ENCODE data around the gene NUDT16L1. TPM values are rescaled to one million over a fixed set of nuclear protein-coding genes. Genes with fewer than 3 reads are reported as not detected.
A peak's percentile ranks its signal among the peaks of the same experiment; 100 is the strongest.

The NUDT16L1 gene
- total and polyA plus RNA-seq, 2 of the 4 experiments (the other 2 are of a cell fraction), result 22.9 to 44.3 TPM

DNA sequence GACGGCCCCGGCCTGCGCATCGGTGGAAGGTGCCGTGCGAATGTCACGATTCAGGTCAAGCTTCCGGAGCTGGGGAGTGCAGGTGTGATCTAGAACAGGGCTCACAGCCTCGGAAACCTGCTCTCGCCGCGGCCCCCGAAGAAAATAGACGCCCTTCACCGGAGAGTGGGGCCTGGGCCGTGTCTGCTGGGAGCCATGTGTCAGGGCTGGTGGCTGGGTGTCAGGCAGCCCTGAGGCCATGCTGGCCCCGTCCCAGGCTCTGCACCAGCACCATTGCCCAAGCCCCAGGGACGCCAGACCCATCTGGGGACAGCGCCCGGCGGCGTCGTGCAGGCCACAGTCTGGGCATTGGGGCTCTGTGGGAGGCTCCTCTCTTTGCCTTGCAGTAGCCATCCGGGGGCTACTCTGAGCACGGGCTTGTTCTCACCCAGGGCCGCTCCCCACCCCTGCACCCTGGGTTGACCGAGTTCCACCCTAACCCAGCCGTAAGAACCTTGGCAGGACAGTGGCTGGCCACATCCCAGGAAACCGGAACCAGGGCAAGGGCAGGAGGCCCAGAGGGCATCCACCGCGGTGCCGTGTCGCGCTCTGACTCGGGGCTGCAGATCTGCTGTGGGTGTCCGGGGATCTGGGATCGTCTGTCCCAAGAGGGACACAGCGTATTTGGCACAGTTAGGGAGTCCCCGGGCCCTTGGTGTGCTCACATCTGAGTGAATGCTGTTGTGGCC is 5.3 kb upstream of the NUDT16L1 start:
- Histone ChIP-seq H3K4me1 (ENCODE audit: control insufficient read depth, insufficient read depth, low read length) (peaks cover 2% of the 10 kb centered on the region; the same call in 1 of the 2 replicates), H3K4me3 (ENCODE audit: insufficient read depth, low read depth, low read length) (no peak overlapping the region), H4K5ac (ENCODE audit: low read depth, low read length) (no peak overlapping the region), H3K14ac (replicated peaks; ENCODE audit: low read depth, low read length) (no peak overlapping the region), H3K9ac (ENCODE audit: low read depth, low read length) (no peak overlapping the region), H3K27me3 (ENCODE audit: control insufficient read depth, insufficient read depth, low read length) (no peaks in the 10 kb centered on the region), H2BK5ac (ENCODE audit: low read depth, low read length, poor library complexity, severe bottlenecking) (no peak overlapping the region), H4K91ac (ENCODE audit: insufficient read depth, low read depth, low read length) (no peak overlapping the region), H2BK15ac (ENCODE audit: low read depth, low read length) (no peak overlapping the region), H3K36me3 (ENCODE audit: control insufficient read depth, insufficient read depth, low read length) (peaks cover 46% of the 10 kb centered on the region), H3K9me1 (ENCODE audit: insufficient read depth, low read length) (peaks cover 5% of the 10 kb centered on the region; the same call in 1 of the 2 replicates), H2AK5ac (ENCODE audit: low read depth, low read length) (no peak overlapping the region), H3K27ac (ENCODE audit: insufficient read depth, low read length) (no peak overlapping the region), H2BK20ac (ENCODE audit: low read depth, low read length) (no peak overlapping the region), H3K79me1 (ENCODE audit: low read depth in 1 of 2, low read length in 2 of 2) (0 out of 4 replicates have a peak, but pooled peaks cover 0 to 2% of the 10 kb centered on the region in 2 experiments), H4K20me1 (ENCODE audit: insufficient read depth, low read length) (no peaks in the 10 kb centered on the region; the same call in none of the 2 replicates), H3K4me2 (ENCODE audit: low read depth, low read length) (no peak overlapping the region), H2AK9ac (replicated peaks; ENCODE audit: low read depth, low read length, poor library complexity) (peak overlapping the region; percentile 37), H4K8ac (ENCODE audit: low read depth in 2 of 2, low read length in 2 of 2) (no peak overlapping the region), H3K23ac (ENCODE audit: low read depth, low read length) (no peak overlapping the region), H2AFZ (replicated peaks; ENCODE audit: low read length, poor library complexity) (no peak overlapping the region), H2BK120ac (ENCODE audit: low read depth, low read length) (no peak overlapping the region), H3K56ac (ENCODE audit: extremely low read depth, insufficient read depth, low read length) (no peak overlapping the region), H3K4ac (ENCODE audit: low read depth, low read length) (no peak overlapping the region), H3K9me3 (ENCODE audit: control insufficient read depth, insufficient read depth, low read length) (no peaks in the 10 kb centered on the region), H3K18ac (ENCODE audit: low read depth, low read length) (no peak overlapping the region)
- ChIA-PET CTCF (no interaction called here), POLR2A (ENCODE audit: unreplicated experiment) (no interaction called here)
- in situ Hi-C loops (cut with MboI; ENCODE audit: low sequenced_read_pairs), result no loop called here
- WGBS, 2 experiments (ENCODE audit: extremely low coverage in 2 of 2, insufficient read length in 1 of 2), result 92% methylated on average over 29 of the region's 39 CpGs; no CpG with 5 or more reads in 1 of the 2 experiments
- no peak for TF ChIP-seq RFX5 (IDR thresholded peaks at IDR 0.05; ENCODE audit: low read depth, low read length)
- TF ChIP-seq POLR2A (IDR thresholded peaks at IDR 0.05; ENCODE audit: low read depth, low read length), result no peak
- no peak for TF ChIP-seq RAD21 (IDR thresholded peaks at IDR 0.05; ENCODE audit: low read length)
- dilution Hi-C loops (cut with HindIII; ENCODE audit: low sequenced_read_pairs, unreplicated experiment), result no loop called here
- ATAC-seq (ENCODE audit: low read depth) (no peak), DNase-seq (no peak)
- BruUV-seq (replicated peaks), result no TSS peak
- intact Hi-C loops (cut with micrococcal nuclease), result no loop called here
